MM.1S (cell line): ENCODE data around the gene FANCC.

Source experiments
- DNase-seq: peaks from one replicate; pipeline ENCODE4 v3.0.0-alpha.2; 2015
- H2AFZ ChIP-seq: fragments of 300-600 bp; sonication (generic); 2 replicates; pipeline ENCODE4 v1.6.0; 2016; ENCODE audit warnings: antibody characterized with exemption, low read length
- H3F3A ChIP-seq: fragments of 300-600 bp; sonication (generic); 2 replicates; pipeline ENCODE4 v1.6.1; 2016; ENCODE audit warnings: mild to moderate bottlenecking, antibody characterized with exemption, low read length, moderate library complexity, mixed read lengths; ENCODE audit not compliant: insufficient read depth
- H3K27ac ChIP-seq: fragments of 300-600 bp; sonication (generic); 2 replicates; pipeline ENCODE4 v1.5.1; 2016; ENCODE audit warnings: mild to moderate bottlenecking, low read length
- H3K27me3 ChIP-seq: fragments of 300-600 bp; sonication (generic); replicated peaks from 2 replicates; pipeline ENCODE4 v1.6.0; 2016; ENCODE audit warnings: low read length; ENCODE audit not compliant: insufficient read depth
- H3K36me3 ChIP-seq: fragments of 300-600 bp; sonication (generic); replicated peaks from 2 replicates; pipeline ENCODE4 v1.6.1; 2016; ENCODE audit warnings: mild to moderate bottlenecking, low read length, mixed read lengths; ENCODE audit not compliant: insufficient read depth
- H3K4me1 ChIP-seq: fragments of 300-600 bp; sonication (generic); 2 replicates; pipeline ENCODE4 v1.6.1; 2016; ENCODE audit warnings: low read length, mixed read lengths
- H3K4me2 ChIP-seq: fragments of 300-600 bp; sonication (generic); 2 replicates; pipeline ENCODE4 v1.6.0; 2016; ENCODE audit warnings: low read depth, low read length
- H3K4me3 ChIP-seq: fragments of 300-600 bp; sonication (generic); 2 replicates; pipeline ENCODE4 v1.5.1; 2016; ENCODE audit warnings: low read length, mixed read lengths
- H3K79me2 ChIP-seq: fragments of 300-600 bp; sonication (generic); 2 replicates; pipeline ENCODE4 v1.6.1; 2016; ENCODE audit warnings: mixed run types, low read length, mixed read lengths
- H3K9ac ChIP-seq: fragments of 300-600 bp; sonication (generic); 2 replicates; pipeline ENCODE4 v1.6.1; 2016; ENCODE audit warnings: low read length, mixed read lengths
- H3K9me2 ChIP-seq: fragments of 300-600 bp; sonication (generic); replicated peaks from 2 replicates; pipeline ENCODE4 v1.6.1; 2016; ENCODE audit warnings: mild to moderate bottlenecking, low read length, mixed read lengths; ENCODE audit not compliant: insufficient read depth
- H3K9me3 ChIP-seq: fragments of 300-600 bp; sonication (generic); replicated peaks from 2 replicates; pipeline ENCODE4 v1.6.1; 2016; ENCODE audit warnings: mild to moderate bottlenecking, low read length, mixed read lengths; ENCODE audit not compliant: insufficient read depth
- H4K20me1 ChIP-seq: fragments of 300-600 bp; sonication (generic); 2 replicates; pipeline ENCODE4 v1.6.1; 2016; ENCODE audit warnings: mild to moderate bottlenecking, low read length, moderate library complexity, mixed read lengths; ENCODE audit not compliant: insufficient read depth
- EZH2 ChIP-seq: fragments of 300-600 bp; sonication (generic); optimal IDR thresholded peaks from 2 replicates; pipeline ENCODE3; 2017; ENCODE audit warnings: low read depth, mild to moderate bottlenecking, antibody characterized with exemption, low read length, mixed read lengths
- EZH2phosphoT487 ChIP-seq: fragments of 300-600 bp; sonication (generic); IDR thresholded peaks from 2 replicates; pipeline ENCODE4 v1.6.1; 2018; ENCODE audit warnings: antibody characterized with exemption, low read length
- TF ChIP-seq, protein P1 (sequence below): fragments of 300-600 bp; sonication (generic); IDR thresholded peaks from 2 replicates; pipeline ENCODE4 v1.5.1; 2016; ENCODE audit warnings: antibody characterized with exemption, low read length, mixed read lengths

FANCC gene

DNA sequence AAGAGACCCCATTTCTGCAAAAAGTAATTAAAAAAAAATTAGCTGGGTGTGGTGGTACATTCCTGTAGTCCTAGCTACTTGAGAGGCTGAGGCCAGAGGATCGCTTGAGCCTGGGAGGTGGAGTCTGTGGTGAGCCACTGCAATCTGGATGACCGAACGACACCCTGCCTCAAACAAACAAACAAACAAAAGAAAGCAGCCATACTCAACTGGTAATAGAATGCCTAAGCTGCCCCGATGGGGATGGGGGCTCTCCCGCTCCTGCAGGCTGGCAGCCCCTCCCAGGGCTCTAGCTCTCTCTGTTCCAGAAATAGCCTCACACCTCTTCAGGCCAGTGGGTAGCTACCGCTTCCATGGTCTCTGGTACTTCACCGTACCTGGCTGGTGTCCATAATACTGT lies 241.8 kb downstream of the FANCC start:
- Histone ChIP-seq H3K27ac (no peak overlapping the region), H3K9me2 (no peaks in the 10 kb centered on the region), H3K4me1 (no peaks in the 10 kb centered on the region), H2AFZ (no peak overlapping the region), H3K9me3 (no peaks in the 10 kb centered on the region), H3K36me3 (no peaks in the 10 kb centered on the region), H3K4me2 (no peak overlapping the region), H3K27me3 (no peaks in the 10 kb centered on the region), H3K79me2 (no peaks in the 10 kb centered on the region), H3F3A (no peaks in the 10 kb centered on the region), H3K9ac (no peak overlapping the region), H3K4me3 (no peak overlapping the region), H4K20me1 (no peaks in the 10 kb centered on the region)
- TF ChIP-seq EZH2phosphoT487 = no peak
- TF ChIP-seq, protein P1, sequence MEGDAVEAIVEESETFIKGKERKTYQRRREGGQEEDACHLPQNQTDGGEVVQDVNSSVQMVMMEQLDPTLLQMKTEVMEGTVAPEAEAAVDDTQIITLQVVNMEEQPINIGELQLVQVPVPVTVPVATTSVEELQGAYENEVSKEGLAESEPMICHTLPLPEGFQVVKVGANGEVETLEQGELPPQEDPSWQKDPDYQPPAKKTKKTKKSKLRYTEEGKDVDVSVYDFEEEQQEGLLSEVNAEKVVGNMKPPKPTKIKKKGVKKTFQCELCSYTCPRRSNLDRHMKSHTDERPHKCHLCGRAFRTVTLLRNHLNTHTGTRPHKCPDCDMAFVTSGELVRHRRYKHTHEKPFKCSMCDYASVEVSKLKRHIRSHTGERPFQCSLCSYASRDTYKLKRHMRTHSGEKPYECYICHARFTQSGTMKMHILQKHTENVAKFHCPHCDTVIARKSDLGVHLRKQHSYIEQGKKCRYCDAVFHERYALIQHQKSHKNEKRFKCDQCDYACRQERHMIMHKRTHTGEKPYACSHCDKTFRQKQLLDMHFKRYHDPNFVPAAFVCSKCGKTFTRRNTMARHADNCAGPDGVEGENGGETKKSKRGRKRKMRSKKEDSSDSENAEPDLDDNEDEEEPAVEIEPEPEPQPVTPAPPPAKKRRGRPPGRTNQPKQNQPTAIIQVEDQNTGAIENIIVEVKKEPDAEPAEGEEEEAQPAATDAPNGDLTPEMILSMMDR = no peak
- TF ChIP-seq EZH2 = no peak
- DNase-seq = no peak

DNA sequence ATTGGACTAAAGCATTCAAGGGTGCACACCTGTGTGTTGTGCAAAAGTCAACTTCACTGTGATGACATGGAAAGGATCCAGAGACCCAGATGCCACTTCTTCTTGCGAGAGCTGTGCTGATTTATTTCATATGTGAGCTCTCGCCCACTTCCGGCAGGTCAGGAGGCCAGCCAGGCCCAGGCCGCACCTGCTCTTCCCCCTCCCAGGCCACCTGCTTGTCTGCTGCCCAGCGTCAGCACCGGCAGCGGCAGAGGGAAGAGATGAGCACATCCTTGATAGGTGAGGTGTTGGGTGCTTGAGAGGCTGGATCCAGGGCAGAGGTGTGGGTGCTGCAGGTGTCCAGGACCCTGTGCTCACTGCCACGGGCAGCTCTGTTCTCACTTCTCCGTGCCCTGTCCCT lies 242.9 kb downstream of the FANCC start:
- no peak for DNase-seq
- Histone ChIP-seq H3K27me3 (no peaks in the 10 kb centered on the region), H3K4me1 (no peaks in the 10 kb centered on the region)

DNA sequence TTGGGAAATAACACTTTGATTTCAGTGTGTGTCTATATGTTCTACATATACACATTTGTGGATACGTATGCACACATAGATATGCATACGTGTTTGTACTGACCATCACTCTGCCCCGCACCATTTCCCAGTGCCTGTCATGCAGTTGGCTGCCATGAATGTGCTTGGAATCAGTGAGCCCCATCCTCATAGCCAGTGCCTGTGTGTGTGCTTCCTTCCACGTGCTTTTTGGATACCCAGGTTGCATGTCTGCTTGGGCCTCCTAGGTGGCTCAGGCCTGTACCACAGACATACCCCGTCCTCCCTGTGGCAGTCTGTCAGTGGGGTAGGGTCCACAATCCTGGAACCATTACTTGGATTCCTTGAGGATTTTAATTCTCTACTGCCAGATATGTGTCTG lies 243.6 kb downstream of the FANCC start:
- Histone ChIP-seq H3K9me2 (no peaks in the 10 kb centered on the region), H3K4me1 (no peaks in the 10 kb centered on the region), H3K4me3 (no peak overlapping the region), H3K4me2 (no peak overlapping the region), H3K36me3 (no peaks in the 10 kb centered on the region), H3K27me3 (no peaks in the 10 kb centered on the region), H3K9ac (no peak overlapping the region), H3K27ac (no peak overlapping the region), H3F3A (no peaks in the 10 kb centered on the region), H4K20me1 (no peaks in the 10 kb centered on the region), H3K9me3 (no peaks in the 10 kb centered on the region), H3K79me2 (no peaks in the 10 kb centered on the region), H2AFZ (no peak overlapping the region)
- DNase-seq = no peak
- TF ChIP-seq, protein P1 = no peak
- TF ChIP-seq EZH2 (no peak), EZH2phosphoT487 (no peak)

More for the DNA sequence above, 242.9 kb downstream of the FANCC start:
- H3F3A ChIP-seq = no peaks in the 10 kb centered on the region
- H4K20me1 ChIP-seq = no peaks in the 10 kb centered on the region
- H3K9ac ChIP-seq = no peak overlapping the region
- no peak overlapping the region for H2AFZ ChIP-seq
- no peaks in the 10 kb centered on the region for H3K79me2 ChIP-seq
- TF ChIP-seq EZH2phosphoT487 (no peak), EZH2 (no peak)
- TF ChIP-seq, protein P1 = no peak
- H3K4me2 ChIP-seq = no peak overlapping the region
- no peaks in the 10 kb centered on the region for H3K9me3 ChIP-seq
- no peak overlapping the region for H3K4me3 ChIP-seq
- no peaks in the 10 kb centered on the region for H3K36me3 ChIP-seq
- H3K9me2 ChIP-seq = no peaks in the 10 kb centered on the region
- no peak overlapping the region for H3K27ac ChIP-seq
